Measurements from ENCODE around the gene ADCY3.

The ADCY3 gene

GRCh38 chr2:24877646-24878045, 42.4 kb downstream of the ADCY3 start:
- Mint-ChIP-seq H3K4me3 (no peak overlapping the region), H3K4me1 (peaks cover 22% of the 10 kb centered on the region), H3K9me3 (no peaks in the 10 kb centered on the region), H3K27me3 (no peaks in the 10 kb centered on the region), H3K27ac (no peak overlapping the region)
- ATAC-seq (no peak), DNase-seq (no peak)

- Mint-ChIP-seq H3K27me3 (no peaks in the 10 kb centered on the region), H3K4me3 (no peak overlapping the region), H3K27ac (peak overlapping the region in 1 of 2 donors; percentile 71), H3K9me3 (no peaks in the 10 kb centered on the region), H3K4me1 (peaks cover 22% of the 10 kb centered on the region)
- no peak for ATAC-seq
- no peak for DNase-seq
Measured at GRCh38 chr2:24877067-24877466, 43.0 kb downstream of the ADCY3 start.

- peak overlapping the region in 1 of 2 donors; percentile 46 for H3K27ac Mint-ChIP-seq
- ATAC-seq (no peak), DNase-seq (no peak)
Measured at GRCh38 chr2:24875901-24876300, 44.1 kb downstream of the ADCY3 start.

GRCh38 chr2:24875272-24875671, 44.8 kb downstream of the ADCY3 start:
- H3K4me1 Mint-ChIP-seq, result peaks cover 10% of the 10 kb centered on the region
- ATAC-seq, result no peak
- no peaks in the 10 kb centered on the region for H3K9me3 Mint-ChIP-seq
- H3K4me3 Mint-ChIP-seq, result no peak overlapping the region
- no peaks in the 10 kb centered on the region for H3K27me3 Mint-ChIP-seq
- no peak overlapping the region for H3K27ac Mint-ChIP-seq
- no peak for DNase-seq

More at GRCh38 chr2:24875901-24876300, 44.1 kb downstream of the ADCY3 start:
- H3K27me3 Mint-ChIP-seq, result no peaks in the 10 kb centered on the region
- no peak overlapping the region for H3K4me3 Mint-ChIP-seq
- H3K9me3 Mint-ChIP-seq, result no peaks in the 10 kb centered on the region
- peaks cover 13% of the 10 kb centered on the region for H3K4me1 Mint-ChIP-seq

GRCh38 chr2:24874035-24874434, 46.0 kb downstream of the ADCY3 start:
- ATAC-seq (no peak), DNase-seq (no peak)
- H3K27ac Mint-ChIP-seq, result no peak overlapping the region
- H3K9me3 Mint-ChIP-seq, result no peaks in the 10 kb centered on the region
- no peak overlapping the region for H3K4me3 Mint-ChIP-seq
- peaks cover 8% of the 10 kb centered on the region for H3K4me1 Mint-ChIP-seq
- H3K27me3 Mint-ChIP-seq, result no peaks in the 10 kb centered on the region

GRCh38 chr2:24873619-24874018, 46.4 kb downstream of the ADCY3 start:
- peaks cover 8% of the 10 kb centered on the region for H3K4me1 Mint-ChIP-seq
- ATAC-seq (no peak), DNase-seq (no peak)
- no peaks in the 10 kb centered on the region for H3K9me3 Mint-ChIP-seq
- H3K27ac Mint-ChIP-seq, result no peak overlapping the region
- no peaks in the 10 kb centered on the region for H3K27me3 Mint-ChIP-seq
- no peak overlapping the region for H3K4me3 Mint-ChIP-seq

- Mint-ChIP-seq H3K27me3 (no peaks in the 10 kb centered on the region), H3K4me3 (no peak overlapping the region), H3K9me3 (no peaks in the 10 kb centered on the region), H3K4me1 (peaks cover 11% of the 10 kb centered on the region), H3K27ac (no peak overlapping the region)
- ATAC-seq (no peak), DNase-seq (no peak)
Measured at GRCh38 chr2:24872344-24873115, 47.5 kb downstream of the ADCY3 start.

- no peaks in the 10 kb centered on the region for H3K9me3 Mint-ChIP-seq
- DNase-seq (no peak), ATAC-seq (no peak)
- peak overlapping the region; percentile 71 to 77 for H3K27ac Mint-ChIP-seq
- H3K27me3 Mint-ChIP-seq, result no peaks in the 10 kb centered on the region
- peaks cover 9% of the 10 kb centered on the region for H3K4me1 Mint-ChIP-seq
- H3K4me3 Mint-ChIP-seq, result no peak overlapping the region
Measured at GRCh38 chr2:24871852-24872333, 48.1 kb downstream of the ADCY3 start.

GRCh38 chr2:24870891-24871705, 48.9 kb downstream of the ADCY3 start:
- no peaks in the 10 kb centered on the region for H3K27me3 Mint-ChIP-seq
- H3K4me3 Mint-ChIP-seq, result no peak overlapping the region
- peaks cover 12% of the 10 kb centered on the region for H3K4me1 Mint-ChIP-seq
- H3K9me3 Mint-ChIP-seq, result no peaks in the 10 kb centered on the region
- DNase-seq (no peak), ATAC-seq (no peak)
- peak overlapping the region; percentile 38 to 61 for H3K27ac Mint-ChIP-seq

GRCh38 chr2:24870440-24870839, 49.6 kb downstream of the ADCY3 start:
- no peak overlapping the region for H3K4me3 Mint-ChIP-seq
- no peaks in the 10 kb centered on the region for H3K9me3 Mint-ChIP-seq
- H3K27me3 Mint-ChIP-seq, result no peaks in the 10 kb centered on the region
- DNase-seq, result no peak
- peaks cover 12% of the 10 kb centered on the region for H3K4me1 Mint-ChIP-seq
- H3K27ac Mint-ChIP-seq, result peak overlapping the region in 1 of 2 donors; percentile 61
- ATAC-seq, result no peak

GRCh38 chr2:24866946-24867345, 53.1 kb downstream of the ADCY3 start:
- DNase-seq, result no peak
- H3K27me3 Mint-ChIP-seq, result no peaks in the 10 kb centered on the region
- no peaks in the 10 kb centered on the region for H3K9me3 Mint-ChIP-seq
- peaks cover 12% of the 10 kb centered on the region for H3K4me1 Mint-ChIP-seq
- no peak for ATAC-seq
- no peak overlapping the region for H3K27ac Mint-ChIP-seq
- no peak overlapping the region for H3K4me3 Mint-ChIP-seq

- Mint-ChIP-seq H3K27me3 (no peaks in the 10 kb centered on the region), H3K4me3 (no peak overlapping the region), H3K9me3 (no peaks in the 10 kb centered on the region), H3K4me1 (peaks cover 12% of the 10 kb centered on the region), H3K27ac (no peak overlapping the region)
- ATAC-seq (no peak), DNase-seq (no peak)
Measured at GRCh38 chr2:24863641-24864040, 56.4 kb downstream of the ADCY3 start.

GRCh38 chr2:24861500-24861899, 58.5 kb downstream of the ADCY3 start:
- no peaks in the 10 kb centered on the region for H3K9me3 Mint-ChIP-seq
- peaks cover under 1% of the 10 kb centered on the region for H3K4me1 Mint-ChIP-seq
- H3K4me3 Mint-ChIP-seq, result no peak overlapping the region
- DNase-seq (no peak), ATAC-seq (no peak)
- H3K27ac Mint-ChIP-seq, result no peak overlapping the region
- H3K27me3 Mint-ChIP-seq, result no peaks in the 10 kb centered on the region

- Mint-ChIP-seq H3K27me3 (no peaks in the 10 kb centered on the region), H3K27ac (no peak overlapping the region), H3K4me1 (no peaks in the 10 kb centered on the region), H3K9me3 (no peaks in the 10 kb centered on the region), H3K4me3 (no peak overlapping the region)
- no peak for ATAC-seq
- DNase-seq, result no peak
Measured at GRCh38 chr2:24860631-24861030, 59.4 kb downstream of the ADCY3 start.

- no peaks in the 10 kb centered on the region for H3K9me3 Mint-ChIP-seq
- no peaks in the 10 kb centered on the region for H3K4me1 Mint-ChIP-seq
- peak overlapping the region in 1 of 2 donors; percentile 91 for H3K27ac Mint-ChIP-seq
- H3K27me3 Mint-ChIP-seq, result no peaks in the 10 kb centered on the region
- no peak overlapping the region for H3K4me3 Mint-ChIP-seq
- DNase-seq (no peak), ATAC-seq (no peak)
Measured at GRCh38 chr2:24859968-24860600, 60.0 kb downstream of the ADCY3 start.

GRCh38 chr2:24858996-24859395, 61.0 kb downstream of the ADCY3 start:
- no peaks in the 10 kb centered on the region for H3K9me3 Mint-ChIP-seq
- H3K4me1 Mint-ChIP-seq, result no peaks in the 10 kb centered on the region
- DNase-seq (no peak), ATAC-seq (no peak)
- H3K27ac Mint-ChIP-seq, result peak overlapping the region in 1 of 2 donors; percentile 4
- H3K4me3 Mint-ChIP-seq, result no peak overlapping the region
- H3K27me3 Mint-ChIP-seq, result no peaks in the 10 kb centered on the region
